Esophagus muscularis mucosa (tissue), 4 donors: ENCODE results near the gene INO80C. TPM values are rescaled to one million over a fixed set of nuclear protein-coding genes. Genes with fewer than 3 reads are reported as not detected.

Source experiments
- DNase-seq: peaks from one replicate; pipeline ENCODE4 v3.0.0-alpha.2; 2017; ENCODE audit errors: extremely low spot score
- H3K27ac ChIP-seq, 4 donors: fragments of 200-600 bp; sonication (generic); replicated peaks in 1 of 4; 1 replicate in 3 of 4; 2 replicates in 1 of 4; pipeline ENCODE4 v1.5.1; 2016 to 2019; ENCODE audit warnings: mild to moderate bottlenecking in 1 of 4
- H3K27me3 ChIP-seq, 4 donors: fragments of 200-600 bp; sonication (generic); one replicate each; pipeline versions ENCODE4 v1.5.1 to v1.6.0; 2016 to 2019
- H3K36me3 ChIP-seq, 4 donors: fragments of 200-600 bp; sonication (generic); one replicate each; pipeline ENCODE4 v1.5.1; 2016 to 2019
- H3K4me1 ChIP-seq, 4 donors: fragments of 200-600 bp; sonication (generic); one replicate each; pipeline ENCODE4 v1.5.1; 2016 to 2019
- H3K4me3 ChIP-seq, 4 donors: fragments of 200-600 bp; sonication (generic); 1 replicate in 2 of 4; 2 replicates in 2 of 4; pipeline ENCODE4 v1.5.1; 2016 to 2019; ENCODE audit warnings: mild to moderate bottlenecking in 4 of 4, moderate library complexity in 1 of 4
- H3K9me3 ChIP-seq, 4 donors: fragments of 200-600 bp; sonication (generic); 1 replicate in 3 of 4; 2 replicates in 1 of 4; pipeline ENCODE4 v1.5.1; 2016 to 2019
- EP300 ChIP-seq: sonication (generic); formaldehyde crosslinking; IDR thresholded peaks from one replicate; pipeline ENCODE4 v1.6.1; 2017; ENCODE audit warnings: antibody characterized with exemption
- POLR2A ChIP-seq: fragments of 450-650 bp; IDR thresholded peaks from one replicate; pipeline ENCODE4 v1.6.1; 2017; ENCODE audit warnings: antibody characterized with exemption, moderate library complexity, mild to moderate bottlenecking, low read depth
- POLR2AphosphoS5 ChIP-seq, 2 donors: sonication (generic); formaldehyde crosslinking; IDR thresholded peaks; one replicate each; pipeline ENCODE4 v1.6.1; 2017; ENCODE audit warnings: antibody characterized with exemption in 2 of 2
- WGBS: methylation state at CpG from one replicate; pipeline ENCODE4 v1.1.5; 2018; 5-methylcytosine and 5-hydroxymethylcytosine counted together
- intact Hi-C: fragments of 100-400 bp; cut with DNase I; formaldehyde crosslinking; loops from one replicate; pipeline ENCODE4 v1.15.1; 2023
- total RNA-seq, 4 donors: library from RNA; depleted of rRNA; stranded (reverse); fragments of >200 nt; gene quantifications; one replicate each; pipeline versions ENCODE4 v1.1.0 to v1.2.1, GENCODE V29; 2016
- TF ChIP-seq, protein P1 (sequence below), 3 experiments: fragments of 200-600 bp in 2 of 3; fragments of 450-650 bp in 1 of 3; sonication (generic) in 2 of 3; IDR thresholded peaks; one replicate each; pipeline ENCODE4 v1.5.1; 2017 to 2019; ENCODE audit warnings: antibody characterized with exemption in 3 of 3, mild to moderate bottlenecking in 2 of 3, moderate library complexity in 1 of 3

Gene INO80C
- total RNA-seq, 4 donors from 2014 or later: 4.0 to 19.5 (median 8.8) TPM

DNA sequence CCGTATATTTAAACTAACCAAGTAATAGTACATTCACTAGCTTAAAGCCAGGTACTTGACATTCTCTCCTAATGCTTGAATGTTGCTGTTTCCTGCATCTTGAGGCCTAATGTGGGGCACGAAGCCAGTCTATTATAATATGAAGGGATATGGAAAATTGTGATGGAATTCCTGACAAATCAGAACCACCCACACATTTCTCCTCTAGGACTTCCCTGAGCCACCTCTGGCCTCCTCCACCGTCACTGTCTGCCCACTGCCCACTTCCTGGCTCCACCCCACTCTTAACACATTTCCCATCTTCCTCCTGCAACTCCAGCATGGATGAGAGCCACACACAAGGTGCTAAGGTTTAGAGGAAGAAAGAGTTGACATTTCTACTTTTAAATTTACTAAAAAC lies 19.0 kb upstream of the INO80C start:
- WGBS: 77% methylated on average over 3 of the region's 3 CpGs
- intact Hi-C loops: no loop called here
- Histone ChIP-seq H3K4me1 (peaks cover 9 to 33% (median 11%) of the 10 kb centered on the region in 4 donors), H3K36me3 (no peaks in the 10 kb centered on the region), H3K9me3 (no peaks in the 10 kb centered on the region), H3K4me3 (no peak overlapping the region), H3K27ac (peak overlapping the region in 1 of 4 donors; percentile 40), H3K27me3 (no peaks in the 10 kb centered on the region)
- TF ChIP-seq POLR2AphosphoS5 (IDR thresholded peaks at IDR 0.05) (peak in 1 of 2 donors; percentile 14), EP300 (no peak)
- no peak for DNase-seq

DNA sequence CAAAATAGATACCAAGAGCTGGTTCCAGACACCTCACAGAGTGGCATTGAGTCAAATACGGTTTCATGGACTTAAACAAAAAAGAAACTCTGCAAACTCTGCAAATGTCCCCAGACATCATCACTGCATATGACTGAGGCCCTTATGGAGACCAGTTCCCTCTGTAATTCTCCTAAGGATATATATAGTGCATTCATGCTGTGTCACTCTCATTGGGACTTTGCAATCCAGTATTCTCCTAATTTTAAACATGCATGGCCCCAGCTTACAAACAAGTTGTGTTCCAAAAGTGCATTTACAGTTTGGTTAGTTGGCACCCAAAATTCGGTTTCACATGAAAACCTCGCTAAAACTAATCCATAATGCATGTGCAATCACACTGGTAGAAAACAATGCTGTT lies 18.6 kb upstream of the INO80C start:
- WGBS: 65% methylated on average over 3 of the region's 3 CpGs
- H3K4me1 ChIP-seq: peaks cover 9 to 33% (median 11%) of the 10 kb centered on the region in 4 donors
- TF ChIP-seq POLR2AphosphoS5 (IDR thresholded peaks at IDR 0.05): no peak
- no peak for TF ChIP-seq POLR2A
- TF ChIP-seq EP300: no peak
- TF ChIP-seq, protein P1, sequence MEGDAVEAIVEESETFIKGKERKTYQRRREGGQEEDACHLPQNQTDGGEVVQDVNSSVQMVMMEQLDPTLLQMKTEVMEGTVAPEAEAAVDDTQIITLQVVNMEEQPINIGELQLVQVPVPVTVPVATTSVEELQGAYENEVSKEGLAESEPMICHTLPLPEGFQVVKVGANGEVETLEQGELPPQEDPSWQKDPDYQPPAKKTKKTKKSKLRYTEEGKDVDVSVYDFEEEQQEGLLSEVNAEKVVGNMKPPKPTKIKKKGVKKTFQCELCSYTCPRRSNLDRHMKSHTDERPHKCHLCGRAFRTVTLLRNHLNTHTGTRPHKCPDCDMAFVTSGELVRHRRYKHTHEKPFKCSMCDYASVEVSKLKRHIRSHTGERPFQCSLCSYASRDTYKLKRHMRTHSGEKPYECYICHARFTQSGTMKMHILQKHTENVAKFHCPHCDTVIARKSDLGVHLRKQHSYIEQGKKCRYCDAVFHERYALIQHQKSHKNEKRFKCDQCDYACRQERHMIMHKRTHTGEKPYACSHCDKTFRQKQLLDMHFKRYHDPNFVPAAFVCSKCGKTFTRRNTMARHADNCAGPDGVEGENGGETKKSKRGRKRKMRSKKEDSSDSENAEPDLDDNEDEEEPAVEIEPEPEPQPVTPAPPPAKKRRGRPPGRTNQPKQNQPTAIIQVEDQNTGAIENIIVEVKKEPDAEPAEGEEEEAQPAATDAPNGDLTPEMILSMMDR (IDR thresholded peaks at IDR 0.05): no peak
- H3K36me3 ChIP-seq: no peaks in the 10 kb centered on the region
- H3K27ac ChIP-seq: no peak overlapping the region
- DNase-seq: no peak
- no peak overlapping the region for H3K4me3 ChIP-seq
- intact Hi-C loops: no loop called here
- H3K9me3 ChIP-seq: no peaks in the 10 kb centered on the region
- H3K27me3 ChIP-seq: no peaks in the 10 kb centered on the region

DNA sequence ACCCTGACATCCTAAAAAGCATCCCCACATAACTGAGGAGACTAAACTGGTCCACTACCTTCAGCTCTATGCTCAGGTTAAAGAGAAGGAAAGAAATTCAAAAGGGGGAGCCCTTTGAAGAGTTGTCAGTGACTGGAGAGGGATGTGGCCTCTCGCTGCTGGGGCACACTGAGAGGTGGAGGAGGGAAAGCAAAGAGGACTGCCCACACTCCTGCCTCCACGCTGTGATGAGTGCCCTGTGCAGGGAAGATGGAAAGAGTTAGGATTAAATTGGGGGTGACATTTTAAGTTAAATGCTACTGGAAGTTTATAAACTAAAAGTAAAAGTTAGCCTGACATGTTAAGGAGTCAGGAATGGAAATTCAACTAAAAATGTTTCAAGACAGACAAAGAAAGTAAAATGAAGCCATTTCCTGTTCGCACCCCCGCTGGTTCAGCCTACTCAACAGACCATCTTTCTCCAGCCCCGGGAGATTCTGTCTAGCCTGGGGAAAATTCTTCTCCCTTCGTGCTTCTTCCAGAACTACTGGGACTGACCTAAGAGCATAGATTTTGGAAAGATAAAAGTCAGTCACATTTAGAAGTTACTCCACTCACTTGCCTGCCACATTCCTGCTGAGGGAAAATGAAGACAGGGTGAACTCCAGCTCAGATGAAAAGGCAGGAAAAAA lies 17.8 kb upstream of the INO80C start:
- peak; percentile 31 for DNase-seq
- TF ChIP-seq EP300: no peak
- TF ChIP-seq POLR2AphosphoS5 (IDR thresholded peaks at IDR 0.05): no peak
- no peak for TF ChIP-seq POLR2A
- TF ChIP-seq, protein P1 (IDR thresholded peaks at IDR 0.05): no peak
- intact Hi-C loops: no loop called here
- Histone ChIP-seq H3K9me3 (no peaks in the 10 kb centered on the region), H3K4me3 (no peak overlapping the region), H3K4me1 (peaks cover 9 to 33% (median 11%) of the 10 kb centered on the region in 4 donors), H3K36me3 (no peaks in the 10 kb centered on the region), H3K27ac (no peak overlapping the region), H3K27me3 (no peaks in the 10 kb centered on the region)
- WGBS: 57% methylated on average over 6 of the region's 6 CpGs

DNA sequence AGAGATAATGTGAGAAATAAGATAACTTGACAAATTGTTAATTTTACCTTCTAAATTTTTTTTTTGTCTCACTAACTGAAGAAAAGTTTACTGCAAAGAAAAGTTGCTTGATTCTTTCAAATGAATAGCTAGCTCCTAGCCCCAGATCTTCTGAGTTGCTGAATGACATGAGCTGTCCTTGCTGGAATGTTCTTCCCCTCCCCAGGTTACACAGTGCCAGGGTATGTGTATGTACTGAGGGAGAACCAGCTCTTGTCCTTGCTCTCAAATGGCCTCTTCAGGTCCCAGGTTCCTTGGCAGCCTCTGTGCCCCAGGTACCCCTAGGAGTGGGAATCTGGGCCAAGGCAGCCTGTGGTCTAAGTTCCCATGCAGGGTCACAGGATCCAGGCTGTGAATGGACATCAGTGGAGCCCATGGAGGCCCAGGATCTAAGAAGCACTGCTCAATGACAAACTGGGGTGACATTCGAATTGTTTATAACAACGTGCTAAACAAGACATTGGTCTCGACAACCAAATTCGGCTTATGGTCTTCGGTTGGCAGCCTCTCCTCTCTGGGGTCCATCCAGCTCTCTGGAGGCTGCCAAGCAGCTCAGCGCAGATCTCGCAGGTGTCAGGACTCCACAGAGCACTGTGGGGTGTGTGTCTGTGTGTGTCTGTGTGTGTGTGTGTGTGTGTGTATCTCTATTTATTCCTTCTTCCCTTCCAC lies 17.1 kb upstream of the INO80C start:
- H3K36me3 ChIP-seq: no peaks in the 10 kb centered on the region
- H3K27me3 ChIP-seq: no peaks in the 10 kb centered on the region
- H3K4me3 ChIP-seq: no peak overlapping the region
- intact Hi-C loops: no loop called here
- no peaks in the 10 kb centered on the region for H3K9me3 ChIP-seq
- H3K27ac ChIP-seq: no peak overlapping the region
- WGBS: 88% methylated on average over 7 of the region's 7 CpGs
- DNase-seq: peak; percentile 89
- no peak for TF ChIP-seq EP300
- TF ChIP-seq POLR2AphosphoS5 (IDR thresholded peaks at IDR 0.05): no peak
- TF ChIP-seq, protein P1 (IDR thresholded peaks at IDR 0.05): no peak
- TF ChIP-seq POLR2A: no peak
- H3K4me1 ChIP-seq: peaks cover 9 to 33% (median 11%) of the 10 kb centered on the region in 4 donors

DNA sequence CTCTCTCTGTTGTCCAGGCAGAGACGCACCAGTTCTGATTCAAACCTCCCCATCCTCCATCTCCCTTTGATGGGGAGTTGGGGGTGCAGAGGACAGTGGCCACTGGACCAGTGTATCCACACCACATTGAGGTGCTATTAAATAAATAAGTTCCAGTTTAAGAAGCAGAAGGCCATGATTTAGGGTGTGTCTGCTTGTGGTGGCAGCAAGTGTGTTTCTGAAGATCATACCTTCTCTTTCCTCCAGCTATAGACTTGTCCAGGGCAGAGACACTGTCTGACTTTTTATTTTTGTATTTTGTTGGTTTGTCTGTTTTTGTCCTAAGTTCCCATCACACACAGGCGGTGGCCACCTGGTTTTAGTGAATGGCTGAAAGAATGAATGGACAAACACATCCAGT lies 16.5 kb upstream of the INO80C start:
- DNase-seq: peak; percentile 62
- intact Hi-C loops: no loop called here
- Histone ChIP-seq H3K4me3 (no peak overlapping the region), H3K27ac (no peak overlapping the region), H3K27me3 (no peaks in the 10 kb centered on the region), H3K9me3 (no peaks in the 10 kb centered on the region), H3K36me3 (no peaks in the 10 kb centered on the region), H3K4me1 (peaks cover 9 to 33% (median 11%) of the 10 kb centered on the region in 4 donors)
- TF ChIP-seq POLR2AphosphoS5 (IDR thresholded peaks at IDR 0.05): no peak
- TF ChIP-seq, protein P1 (IDR thresholded peaks at IDR 0.05): no peak
- TF ChIP-seq EP300: no peak
- no peak for TF ChIP-seq POLR2A
- 92% methylated on average over 2 of the region's 2 CpGs for WGBS
